Right lobe of liver (tissue), 4 donors: Measurements from ENCODE around the gene RABL2A.
"Not testable (repeated sequence)": the region's sequence is repeated elsewhere in the genome, so short reads cannot be mapped to it uniquely, and the experiment has no call there.

Source experiments
- CTCF ChIP-seq, 4 donors: fragments of 200-600 bp in 3 of 4; fragments of 450-650 bp in 1 of 4; IDR thresholded peaks; one replicate each; pipeline versions ENCODE4 v1.5.1 to v1.8.0; 2016 to 2022; ENCODE audit warnings: antibody characterized with exemption in 4 of 4, mild to moderate bottlenecking in 2 of 4
- POLR2A ChIP-seq: fragments of 450-650 bp; IDR thresholded peaks from one replicate; pipeline ENCODE4 v1.6.1; 2017; ENCODE audit warnings: antibody characterized with exemption, mild to moderate bottlenecking
- donor health status: DM: no; HTN: no; CAD: no.
- donor health status: DM: no; HTN: no; CAD: no.
- donor health status: DM: no; HTN: yes; CAD: no.

DNA sequence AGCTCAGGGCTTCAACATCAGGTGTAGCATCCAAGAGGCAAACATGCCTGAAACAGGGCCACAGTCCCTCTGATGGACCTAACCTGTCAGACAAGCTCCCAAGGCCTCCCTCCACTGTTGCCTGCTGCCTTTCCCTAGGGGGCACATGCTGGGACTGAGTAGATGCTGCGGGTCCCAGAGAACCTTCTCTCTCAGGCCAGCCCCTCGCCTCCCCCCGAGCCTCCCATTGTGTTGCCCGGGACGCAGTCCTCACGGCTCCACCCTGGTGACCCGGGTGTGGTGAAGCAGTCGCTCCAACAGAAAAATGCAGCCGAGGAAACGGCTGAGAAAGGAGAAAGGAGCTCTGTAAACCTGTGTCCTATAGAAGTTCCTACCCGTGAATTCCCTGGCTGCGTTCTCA, 8.3 kb downstream of the RABL2A start:
- TF ChIP-seq CTCF (IDR thresholded peaks at IDR 0.05); POLR2A: not testable (repeated sequence)
